ENCODE data around the gene DNASE2. TPM values are rescaled to one million over a fixed set of nuclear protein-coding genes. Genes with fewer than 3 reads are reported as not detected.
A peak's percentile ranks its signal among the peaks of the same experiment; 100 is the strongest.

Gene DNASE2
- total RNA-seq, 4 donors from 2014 or later, result 24.6 to 34.4 (median 34.4) TPM

- peaks cover 13% of the 10 kb centered on the region for H3K27me3 ChIP-seq
- in situ Hi-C loops (cut with MboI; ENCODE audit: low pct_ligation_motif_present in 1 of 4, low pct_unique_long_range_greater_than_20kb in 1 of 4, low sequenced_read_pairs in 3 of 4), result loop anchor here in 1 of 4 donors (5.0 kb wide), 1 partner anchor 76 kb away; no protein-coding TSS in a partner anchor
- H3K27ac ChIP-seq, result peak overlapping the region; percentile 61 to 75 (median 72)
- intact Hi-C loops (cut with DNase I; ENCODE audit: low total_unique reads), result loop anchor here (5.0 to 10.0 kb wide), 3 partner anchors 59 to 209 kb away; partner anchors contain the start of gene RAD23A
- H3K4me1 ChIP-seq, result peaks cover 0 to 23% (median 22%) of the 10 kb centered on the region in 4 donors
- no peak for DNase-seq
- 18 to 53% methylated on average over 4 to 19 of the region's 53 CpGs for WGBS, 2 donors (ENCODE audit: low coverage in 1 of 2)
- peak overlapping the region; percentile 28 to 57 (median 42) for H3K4me3 ChIP-seq
- TF ChIP-seq EP300 (IDR thresholded peaks at IDR 0.05; ENCODE audit: low read depth), result no peak
- TF ChIP-seq POLR2AphosphoS5 (IDR thresholded peaks at IDR 0.05), result no peak
- no peaks in the 10 kb centered on the region for H3K36me3 ChIP-seq
- no peaks in the 10 kb centered on the region for H3K9me3 ChIP-seq
Measured at GRCh38 chr19:12885749-12886650, 4.8 kb upstream of the DNASE2 start.

DNA sequence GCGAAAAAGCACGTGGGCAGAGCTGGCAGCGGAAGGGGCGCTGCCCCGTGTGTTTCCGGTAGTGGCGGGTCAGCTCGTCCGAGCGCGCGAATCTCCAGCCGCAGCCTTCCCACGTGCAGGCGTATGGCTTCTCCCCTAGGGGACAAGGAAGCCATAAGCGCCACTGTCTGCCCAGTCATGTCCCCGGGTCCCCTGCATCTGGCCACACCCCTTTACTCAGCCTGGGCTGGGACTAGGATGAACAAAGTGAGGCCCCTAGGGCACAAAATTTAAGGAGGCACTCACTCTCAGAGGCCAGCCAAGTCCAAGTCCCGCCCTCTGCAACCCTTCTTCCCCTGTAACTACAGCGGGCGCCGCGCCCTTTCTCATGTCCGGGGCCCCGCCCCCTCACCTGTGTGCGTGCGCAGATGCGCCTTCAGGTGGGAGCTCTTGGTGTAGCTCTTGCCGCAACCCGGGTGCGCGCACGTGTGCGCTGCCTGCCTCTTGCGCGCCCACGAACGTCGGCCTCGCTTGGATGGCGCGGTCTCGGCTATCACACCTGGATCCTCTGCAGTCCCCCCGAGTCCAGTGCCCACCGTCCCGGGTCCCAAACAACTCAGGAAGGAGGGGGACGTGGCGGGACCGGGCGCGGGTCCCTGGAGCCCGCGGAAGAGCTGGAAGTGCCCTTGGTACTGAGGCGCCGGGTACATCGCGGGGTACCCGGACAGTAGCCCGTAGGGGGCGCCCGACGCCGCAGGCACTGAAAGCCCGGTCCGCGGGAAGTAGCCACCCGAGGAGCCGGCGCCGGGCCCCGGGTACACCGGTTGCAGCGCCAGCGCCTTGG lies 3.9 kb upstream of the DNASE2 start:
- in situ Hi-C loops (cut with MboI; ENCODE audit: low pct_ligation_motif_present in 1 of 4, low pct_unique_long_range_greater_than_20kb in 1 of 4, low sequenced_read_pairs in 3 of 4) (loop anchor here in 1 of 4 donors (5.0 kb wide), 1 partner anchor 77 kb away; no protein-coding TSS in a partner anchor), intact Hi-C loops (cut with DNase I; ENCODE audit: low total_unique reads) (loop anchor here (5.0 to 10.0 kb wide), 3 partner anchors 60 to 210 kb away; partner anchors contain the start of gene RAD23A)
- DNase-seq, result peak; percentile 96
- H3K36me3 ChIP-seq, result no peaks in the 10 kb centered on the region
- H3K9me3 ChIP-seq, result no peaks in the 10 kb centered on the region
- H3K4me1 ChIP-seq, result peaks cover 0 to 26% (median 24%) of the 10 kb centered on the region in 4 donors
- WGBS, 2 donors (ENCODE audit: low coverage in 1 of 2), result 6% methylated on average over 51 of the region's 73 CpGs; no CpG with 5 or more reads in 1 of the 2 donors
- no peak for TF ChIP-seq POLR2A (IDR thresholded peaks at IDR 0.05)
- peak; percentile 68 to 76 (median 72) for TF ChIP-seq CTCF (IDR thresholded peaks at IDR 0.05)
- peak; percentile 27 to 72 (median 35) for TF ChIP-seq POLR2AphosphoS5 (IDR thresholded peaks at IDR 0.05)
- no peak for TF ChIP-seq EP300 (IDR thresholded peaks at IDR 0.05; ENCODE audit: low read depth)
- peaks cover 13% of the 10 kb centered on the region for H3K27me3 ChIP-seq
- H3K27ac ChIP-seq, result peak overlapping the region; percentile 61 to 75 (median 72)
- peak overlapping the region; percentile 28 to 57 (median 42) for H3K4me3 ChIP-seq

DNA sequence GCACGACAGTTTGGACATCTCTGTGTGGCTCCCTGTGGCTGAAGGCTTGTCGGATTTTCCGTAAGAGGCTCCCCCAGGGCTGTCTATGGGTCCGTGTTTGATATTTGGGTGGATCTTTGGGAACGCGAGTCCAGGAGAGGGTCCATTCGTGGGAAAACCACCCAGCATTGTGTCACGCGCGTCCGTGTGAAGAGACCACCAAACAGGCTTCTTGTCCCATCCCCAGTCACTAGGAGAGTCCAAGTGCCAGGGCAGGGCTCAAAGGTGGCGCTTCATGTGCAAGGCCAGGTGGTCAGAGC lies 3.3 kb upstream of the DNASE2 start:
- Histone ChIP-seq H3K4me3 (peak overlapping the region in 3 of 4 donors; percentile 36 to 57 (median 48)), H3K4me1 (peaks cover 0 to 27% (median 25%) of the 10 kb centered on the region in 4 donors), H3K27ac (peak overlapping the region; percentile 61 to 75 (median 72)), H3K36me3 (no peaks in the 10 kb centered on the region), H3K9me3 (no peaks in the 10 kb centered on the region), H3K27me3 (peaks cover 13% of the 10 kb centered on the region)
- DNase-seq, result no peak
- intact Hi-C loops (cut with DNase I; ENCODE audit: low total_unique reads), result loop anchor here (10.0 kb wide), 2 partner anchors 60 to 210 kb away; partner anchors contain the start of gene RAD23A
- WGBS, 2 donors (ENCODE audit: low coverage in 1 of 2), result 87% methylated on average over 12 of the region's 12 CpGs; no CpG with 5 or more reads in 1 of the 2 donors
- in situ Hi-C loops (cut with MboI; ENCODE audit: low pct_ligation_motif_present in 1 of 4, low pct_unique_long_range_greater_than_20kb in 1 of 4, low sequenced_read_pairs in 3 of 4), result no loop called here
- TF ChIP-seq POLR2A (IDR thresholded peaks at IDR 0.05) (no peak), EP300 (IDR thresholded peaks at IDR 0.05; ENCODE audit: low read depth) (no peak), POLR2AphosphoS5 (IDR thresholded peaks at IDR 0.05) (no peak), CTCF (IDR thresholded peaks at IDR 0.05) (no peak)

GRCh38 chr19:12884202-12884601 lies 3.0 kb upstream of the DNASE2 start:
- Histone ChIP-seq H3K27ac (no peak overlapping the region), H3K4me3 (no peak overlapping the region), H3K9me3 (no peaks in the 10 kb centered on the region), H3K27me3 (peaks cover 13% of the 10 kb centered on the region), H3K4me1 (peaks cover 0 to 27% (median 25%) of the 10 kb centered on the region in 4 donors), H3K36me3 (no peaks in the 10 kb centered on the region)
- intact Hi-C loops (cut with DNase I; ENCODE audit: low total_unique reads), result loop anchor here (10.0 kb wide), 2 partner anchors 61 to 211 kb away; partner anchors contain the start of gene RAD23A
- in situ Hi-C loops (cut with MboI; ENCODE audit: low pct_ligation_motif_present in 1 of 4, low pct_unique_long_range_greater_than_20kb in 1 of 4, low sequenced_read_pairs in 3 of 4), result no loop called here
- TF ChIP-seq EP300 (IDR thresholded peaks at IDR 0.05; ENCODE audit: low read depth) (no peak), POLR2A (IDR thresholded peaks at IDR 0.05) (no peak), CTCF (IDR thresholded peaks at IDR 0.05) (no peak), POLR2AphosphoS5 (IDR thresholded peaks at IDR 0.05) (no peak)
- 89% methylated on average over 3 of the region's 3 CpGs; no CpG with 5 or more reads in 1 of the 2 donors for WGBS, 2 donors (ENCODE audit: low coverage in 1 of 2)
- no peak for DNase-seq

Measured in transverse colon (tissue), 4 donors.